Activated CD8-positive, alpha-beta memory T cell treated with anti-CD3 and anti-CD28 coated beads, Interleukin-2, amount 50 U/mL, for 48 hours (primary cell): Measurements from ENCODE around the gene CXCL3.
"Not testable (repeated sequence)": the region's sequence is repeated elsewhere in the genome, so short reads cannot be mapped to it uniquely, and the experiment has no call there.

Source experiments
- DNase-seq: peaks from one replicate; pipeline ENCODE4 v3.0.0-alpha.2; 2020

The CXCL3 gene

DNA sequence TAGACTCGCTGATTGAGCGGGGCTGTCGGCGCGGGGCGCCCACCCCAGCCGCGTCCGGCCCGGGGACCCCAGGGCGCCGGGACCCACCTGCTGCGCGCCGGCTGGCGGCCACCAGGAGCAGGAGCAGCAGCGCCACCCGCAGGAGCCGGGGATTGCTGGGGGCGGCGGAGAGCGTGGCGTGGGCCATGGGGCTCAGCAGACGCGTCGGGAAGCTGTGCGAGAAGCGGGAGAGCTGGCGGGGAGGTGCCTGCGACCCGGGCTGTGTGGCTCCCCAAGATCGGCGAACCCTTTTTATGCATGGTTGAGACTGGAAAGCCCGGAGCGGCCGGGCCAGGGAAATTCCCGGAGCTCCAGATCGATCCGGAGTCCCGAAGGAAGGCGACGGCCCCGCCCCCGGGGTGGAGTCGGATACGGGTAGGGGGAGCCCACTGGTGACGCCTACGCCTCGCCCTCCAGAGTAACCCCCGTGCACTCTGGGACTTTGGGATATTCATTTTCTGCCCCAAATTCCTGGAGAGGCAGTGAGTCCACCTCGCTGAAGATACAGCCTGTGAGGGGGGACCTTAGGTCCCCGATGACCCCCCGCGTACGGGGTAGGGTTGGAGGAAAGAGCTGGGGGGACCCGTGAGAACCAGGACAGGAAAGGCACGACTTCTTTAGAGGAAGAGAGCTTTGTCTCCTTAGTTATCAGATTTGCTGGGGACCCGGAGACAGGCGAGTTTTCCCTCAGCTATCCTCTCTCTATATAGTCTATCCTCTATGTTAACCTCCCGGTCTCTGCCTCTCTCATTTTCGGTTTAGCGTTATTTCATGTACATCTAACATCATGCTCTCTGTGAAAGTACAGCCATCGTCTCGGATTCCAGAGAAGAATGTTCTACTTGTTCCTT is at the start of gene CXCL3:
Gene CXCL3 (minus strand): TSS at position 265 of the 890 bp plus-strand sequence. CDS start 78 bp downstream, at position 187.
- DNase-seq = peak; percentile 54

DNA sequence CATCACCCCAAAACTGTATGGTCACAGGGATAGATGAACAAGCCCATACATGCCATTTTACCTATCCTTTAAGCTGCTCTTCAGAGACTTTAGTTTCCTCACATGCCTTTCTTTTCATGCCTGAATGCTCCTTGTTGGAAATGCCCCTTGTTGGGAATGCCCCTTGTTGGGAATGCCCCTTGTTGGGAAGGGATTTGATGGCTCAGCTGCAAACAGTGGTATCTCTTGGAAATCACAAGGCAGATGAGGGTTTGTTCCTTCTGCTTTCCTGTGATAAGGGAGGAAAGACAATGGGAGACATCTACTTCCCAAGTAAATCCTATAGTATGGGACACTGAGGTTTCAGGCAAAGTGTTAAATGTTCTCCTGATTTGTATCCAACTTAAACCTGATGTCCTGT is 49.0 kb upstream of the CXCL3 start:
- no peak for DNase-seq

DNA sequence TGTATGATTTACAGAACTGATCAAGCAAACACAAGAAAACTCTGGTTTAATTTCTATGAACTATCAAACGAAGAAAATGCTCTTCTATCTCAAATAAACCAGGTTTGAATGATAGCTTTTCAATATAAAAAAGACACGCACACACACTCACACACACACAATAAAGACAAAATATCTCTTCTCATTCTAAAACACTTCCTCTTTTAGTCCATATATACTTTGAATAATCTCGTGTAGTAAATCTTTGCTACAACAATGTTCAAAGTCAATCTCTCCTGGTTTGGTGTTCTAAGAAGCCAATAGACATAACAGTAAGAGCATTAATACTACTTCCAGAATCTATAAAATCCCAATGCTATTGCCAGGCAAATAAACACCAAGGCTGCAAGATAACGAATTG is 47.2 kb upstream of the CXCL3 start:
- no peak for DNase-seq

DNA sequence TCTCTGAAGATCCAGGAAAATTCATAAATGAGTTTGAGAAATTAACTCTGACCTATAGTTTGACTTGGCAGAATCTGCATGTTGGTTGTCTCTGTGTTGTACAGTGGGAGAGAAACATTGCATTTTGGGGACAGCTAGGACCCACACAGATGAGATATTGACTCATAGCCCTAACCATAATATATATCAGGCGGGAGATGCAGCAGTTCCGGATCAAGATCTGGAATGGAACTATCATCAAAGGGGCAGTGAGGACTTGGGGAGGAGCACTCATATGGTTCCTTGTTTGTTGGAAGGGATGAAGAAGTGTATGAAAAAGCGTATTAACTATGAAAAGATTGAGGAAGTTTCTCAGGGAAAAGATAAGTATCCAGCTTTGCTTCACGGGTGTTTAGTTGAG is 46.5 kb upstream of the CXCL3 start:
- no peak for DNase-seq

GRCh38 chr4:74083546-74083945 is 45.1 kb upstream of the CXCL3 start:
- DNase-seq = no peak

GRCh38 chr4:74081035-74081434 is 42.5 kb upstream of the CXCL3 start:
- DNase-seq = no peak

DNA sequence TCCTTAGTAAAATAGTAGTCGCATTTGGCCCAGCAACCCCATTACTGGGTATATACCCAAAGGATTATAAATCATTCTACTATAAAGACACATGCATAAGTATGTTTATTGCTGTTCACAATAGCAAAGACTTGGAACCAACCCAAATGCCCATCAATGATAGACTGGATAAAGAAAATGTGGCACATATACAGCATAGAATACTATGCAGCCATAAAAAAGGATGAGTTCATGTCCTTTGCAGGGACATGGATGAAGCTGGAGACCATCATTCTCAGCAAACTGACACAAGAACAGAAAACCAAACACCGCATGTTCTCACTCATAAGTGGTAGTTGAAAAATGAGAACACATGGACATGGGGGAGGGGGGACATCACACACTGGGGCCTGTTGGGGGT is 41.9 kb upstream of the CXCL3 start:
- not testable (repeated sequence) for DNase-seq

DNA sequence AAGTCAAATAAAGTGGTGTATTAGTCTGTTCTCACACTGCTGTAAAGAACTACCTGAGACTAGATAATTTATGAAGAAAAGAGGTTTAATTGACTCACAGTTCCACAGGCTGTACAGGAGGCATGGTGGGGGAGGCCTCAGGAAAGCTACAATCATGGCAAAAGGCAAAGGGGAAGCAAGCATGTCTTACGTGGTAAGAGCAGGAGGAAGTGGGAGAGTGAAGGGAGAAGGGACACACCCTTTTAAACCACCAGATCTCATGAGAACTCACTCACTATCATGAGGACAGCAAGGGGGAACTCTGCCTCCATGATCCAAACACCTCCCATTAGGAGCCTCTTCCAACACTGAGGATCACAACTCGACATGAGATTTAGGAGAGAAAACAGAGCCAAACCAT is 40.5 kb upstream of the CXCL3 start:
- DNase-seq = not testable (repeated sequence)

GRCh38 chr4:74073358-74073757 is 34.9 kb upstream of the CXCL3 start:
- DNase-seq = no peak

GRCh38 chr4:74072739-74073138 is 34.2 kb upstream of the CXCL3 start:
- no peak for DNase-seq

DNA sequence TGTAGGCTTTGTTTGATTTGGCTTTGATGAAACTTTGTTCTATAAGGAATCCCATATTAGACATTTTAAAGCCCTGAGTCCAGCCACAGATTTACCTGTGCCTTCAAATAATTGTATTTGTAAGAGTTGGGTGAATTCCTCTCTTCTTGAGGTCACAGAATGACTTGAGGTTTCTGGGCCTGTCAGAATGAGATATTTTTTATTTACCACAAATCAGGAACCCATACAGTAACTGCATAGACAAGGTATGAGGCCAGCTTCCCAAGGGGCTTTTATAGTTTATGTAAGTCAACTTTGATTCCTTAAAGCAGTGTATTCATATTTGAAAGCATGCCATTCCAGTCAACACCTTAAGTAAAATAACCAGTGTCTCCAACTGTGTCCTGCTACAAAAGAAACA is 29.1 kb upstream of the CXCL3 start:
- no peak for DNase-seq

DNA sequence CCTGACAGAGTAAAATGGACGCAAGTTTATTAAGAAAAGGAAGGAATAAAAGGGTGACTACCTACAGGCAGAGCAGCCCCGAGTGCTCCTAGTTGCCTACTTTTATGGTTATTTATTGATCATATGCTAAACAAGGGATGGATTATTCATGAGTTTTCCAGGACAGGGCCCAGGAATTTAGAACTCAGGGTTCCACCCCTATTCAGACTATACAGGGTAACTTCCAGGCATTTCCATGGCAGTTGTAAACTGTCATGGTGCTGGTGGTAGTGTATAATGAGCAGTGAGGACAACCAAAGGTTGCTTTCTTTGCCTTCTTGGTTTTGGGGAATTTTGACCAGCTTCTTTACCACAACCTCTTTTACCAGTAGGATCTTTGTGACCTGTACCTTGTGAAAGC is 27.7 kb upstream of the CXCL3 start:
- no peak for DNase-seq

GRCh38 chr4:74065115-74065642 is 26.7 kb upstream of the CXCL3 start:
- DNase-seq = no peak

DNA sequence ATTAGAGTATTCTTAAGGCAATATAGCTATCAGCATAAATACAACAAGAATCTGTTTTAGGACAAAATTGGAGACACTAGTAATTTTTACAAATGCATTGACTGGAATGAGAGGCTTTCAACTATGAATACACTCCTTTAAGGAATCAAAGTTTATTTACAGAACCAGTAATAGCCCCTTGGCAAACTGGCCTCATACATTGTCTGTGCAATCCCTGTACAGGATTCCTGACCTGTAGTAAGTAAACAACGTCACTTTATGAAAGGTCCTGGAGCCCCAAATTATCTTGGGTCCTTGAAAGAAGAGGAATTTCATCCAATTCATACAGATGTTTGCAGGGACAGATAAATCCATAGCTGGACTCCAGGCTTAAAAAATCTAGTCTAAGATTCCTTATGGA is 25.4 kb upstream of the CXCL3 start:
- no peak for DNase-seq

- DNase-seq = no peak
Measured at GRCh38 chr4:74062953-74063352, 24.5 kb upstream of the CXCL3 start.

DNA sequence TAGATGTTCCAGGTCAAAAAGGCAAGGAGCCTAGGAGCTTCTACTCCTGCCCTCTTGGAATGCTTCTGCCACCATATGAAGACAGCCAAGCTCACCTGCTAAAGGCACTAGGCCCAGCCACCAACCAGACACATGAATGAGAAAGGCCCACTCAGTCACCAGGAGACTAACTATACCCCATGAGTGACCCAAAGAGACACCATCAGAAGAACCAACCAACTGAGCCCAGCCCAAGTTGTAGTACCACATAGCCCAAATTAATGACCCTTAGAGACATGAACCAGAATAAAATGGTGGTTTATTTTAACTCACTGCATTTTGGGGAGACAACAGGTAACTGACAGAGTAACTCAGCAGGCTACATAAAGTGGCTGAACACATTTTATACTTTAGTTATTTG is 22.9 kb upstream of the CXCL3 start:
- no peak for DNase-seq

DNA sequence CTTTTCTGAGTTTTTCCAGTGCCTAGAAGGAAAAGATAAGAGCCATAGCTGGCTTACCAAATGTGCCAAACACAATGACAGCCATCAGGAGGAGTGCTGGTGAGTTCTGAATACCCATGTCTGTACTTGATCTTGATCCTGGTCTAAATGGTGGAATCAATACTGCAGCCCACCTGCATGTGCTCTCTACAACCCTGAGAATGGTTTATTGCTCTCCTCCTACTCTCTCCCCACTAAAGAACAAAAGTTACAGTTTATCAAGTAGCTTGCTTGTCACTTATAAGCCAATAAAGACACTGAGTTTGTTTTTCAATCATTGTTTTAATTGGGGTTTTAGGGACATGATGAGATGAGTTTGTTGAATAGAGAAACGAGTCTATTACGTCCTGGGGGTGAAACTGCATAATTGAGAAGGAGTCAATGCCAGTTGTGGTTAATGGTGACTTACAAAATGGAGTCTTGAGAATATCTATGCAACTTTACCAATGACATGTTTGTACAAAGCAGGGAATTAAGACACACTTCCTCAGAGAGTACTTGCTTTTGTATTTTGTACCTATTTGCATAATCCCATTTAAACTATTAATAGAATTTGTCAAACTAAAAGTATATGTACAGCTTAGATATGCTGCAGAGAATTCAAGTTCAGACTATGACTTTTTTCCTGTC is 20.8 kb upstream of the CXCL3 start:
- no peak for DNase-seq

- no peak for DNase-seq
Measured at GRCh38 chr4:74058048-74058651, 19.7 kb upstream of the CXCL3 start.

DNA sequence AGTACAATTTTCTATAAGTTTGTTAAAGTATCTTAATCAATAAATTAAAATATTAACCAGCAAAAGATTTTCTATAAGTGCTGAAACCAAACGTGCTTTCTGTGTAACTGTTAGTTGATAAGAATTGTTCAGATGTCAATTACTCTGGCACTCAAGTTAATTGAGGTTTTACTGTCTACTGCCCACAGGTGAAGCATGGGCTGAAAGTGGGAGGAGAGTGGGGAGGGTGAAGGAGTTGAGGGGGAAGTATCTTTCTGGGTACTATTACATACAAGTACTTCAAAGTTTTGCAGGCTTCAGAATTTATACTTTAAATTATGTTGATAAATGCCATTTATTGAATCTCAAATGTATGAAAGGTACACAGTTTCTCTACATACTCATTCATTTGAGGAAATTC is 19.1 kb upstream of the CXCL3 start:
- no peak for DNase-seq

DNA sequence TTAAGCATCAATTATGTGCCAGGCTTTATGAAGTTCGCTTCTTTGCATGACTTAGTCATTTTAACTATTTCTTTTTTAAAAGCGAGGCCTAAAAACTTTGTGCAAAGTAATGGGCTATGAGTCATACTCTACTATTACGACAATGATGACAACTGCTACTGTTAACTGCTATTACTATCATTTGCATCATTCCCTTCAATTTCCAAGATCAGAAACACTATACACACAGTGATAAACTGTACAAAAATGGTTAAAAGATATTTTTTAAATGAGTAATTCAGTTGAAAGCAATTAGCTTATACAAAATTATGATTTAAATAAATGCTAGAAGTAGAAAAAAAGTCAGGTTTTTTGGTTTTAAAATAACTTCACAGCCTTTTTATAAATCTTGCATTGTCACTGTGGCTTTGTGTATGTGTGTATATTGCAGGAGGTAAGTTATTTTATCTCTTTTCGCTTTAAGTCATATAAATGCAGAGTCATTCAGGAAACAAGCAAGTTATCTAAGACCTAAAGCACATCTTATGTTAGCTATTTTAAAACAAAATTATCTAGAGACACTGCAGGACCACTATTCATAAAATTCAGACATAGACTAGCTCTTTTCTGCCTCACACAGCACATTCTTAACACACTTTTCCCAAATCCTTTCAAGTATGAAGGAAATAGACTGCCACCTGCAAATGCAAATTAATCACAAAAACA is 18.5 kb upstream of the CXCL3 start:
- no peak for DNase-seq

GRCh38 chr4:74056114-74056857 is 17.8 kb upstream of the CXCL3 start:
- no peak for DNase-seq

- DNase-seq = no peak
Measured at GRCh38 chr4:74055498-74055897, 17.0 kb upstream of the CXCL3 start.
